ENCODE data around the gene SPATS2L. TPM values are rescaled to one million over a fixed set of nuclear protein-coding genes. Genes with fewer than 3 reads are reported as not detected.

The SPATS2L gene
- total RNA-seq, 2 donors from 2014 or later: 77.4 to 88.7 TPM

DNA sequence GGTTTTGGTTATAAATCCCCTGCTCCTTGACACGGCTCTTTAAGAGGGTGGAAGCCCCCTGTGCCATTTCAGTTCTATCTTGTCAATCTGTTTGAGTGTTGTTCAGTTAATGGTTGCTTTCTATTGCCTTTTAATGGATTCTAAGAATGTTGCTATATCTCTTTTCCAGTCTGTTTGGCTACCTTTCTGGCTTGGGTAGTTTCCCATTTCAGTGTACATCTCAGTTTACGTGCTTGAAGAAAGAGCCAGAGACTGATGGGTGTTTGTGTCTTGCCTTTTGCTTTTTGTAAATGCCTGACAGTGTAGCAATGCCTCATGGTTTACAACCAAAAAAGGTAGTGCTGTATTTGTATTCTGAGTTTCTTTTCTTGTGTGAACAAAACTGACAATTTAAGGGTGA, 45.3 kb downstream of the SPATS2L start:
- Histone ChIP-seq H3K4me1 (replicated peaks) (no peaks in the 10 kb centered on the region), H3K9me3 (no peaks in the 10 kb centered on the region), H3K27me3 (replicated peaks; ENCODE audit: insufficient read depth) (no peaks in the 10 kb centered on the region), H3K4me3 (no peak overlapping the region), H3K36me3 (no peaks in the 10 kb centered on the region), H3K27ac (peak overlapping the region; percentile 37 to 61)
- TF ChIP-seq, protein P1, sequence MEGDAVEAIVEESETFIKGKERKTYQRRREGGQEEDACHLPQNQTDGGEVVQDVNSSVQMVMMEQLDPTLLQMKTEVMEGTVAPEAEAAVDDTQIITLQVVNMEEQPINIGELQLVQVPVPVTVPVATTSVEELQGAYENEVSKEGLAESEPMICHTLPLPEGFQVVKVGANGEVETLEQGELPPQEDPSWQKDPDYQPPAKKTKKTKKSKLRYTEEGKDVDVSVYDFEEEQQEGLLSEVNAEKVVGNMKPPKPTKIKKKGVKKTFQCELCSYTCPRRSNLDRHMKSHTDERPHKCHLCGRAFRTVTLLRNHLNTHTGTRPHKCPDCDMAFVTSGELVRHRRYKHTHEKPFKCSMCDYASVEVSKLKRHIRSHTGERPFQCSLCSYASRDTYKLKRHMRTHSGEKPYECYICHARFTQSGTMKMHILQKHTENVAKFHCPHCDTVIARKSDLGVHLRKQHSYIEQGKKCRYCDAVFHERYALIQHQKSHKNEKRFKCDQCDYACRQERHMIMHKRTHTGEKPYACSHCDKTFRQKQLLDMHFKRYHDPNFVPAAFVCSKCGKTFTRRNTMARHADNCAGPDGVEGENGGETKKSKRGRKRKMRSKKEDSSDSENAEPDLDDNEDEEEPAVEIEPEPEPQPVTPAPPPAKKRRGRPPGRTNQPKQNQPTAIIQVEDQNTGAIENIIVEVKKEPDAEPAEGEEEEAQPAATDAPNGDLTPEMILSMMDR (IDR thresholded peaks at IDR 0.05): no peak
- peak; percentile 17 for TF ChIP-seq POLR2AphosphoS5 (IDR thresholded peaks at IDR 0.05)
- no peak for TF ChIP-seq POLR2A (IDR thresholded peaks at IDR 0.05)
- peak; percentile 21 for DNase-seq (ENCODE audit: low spot score)
- WGBS: 20% methylated on average over 2 of the region's 2 CpGs
- intact Hi-C loops (cut with DNase I): no loop called here

DNA sequence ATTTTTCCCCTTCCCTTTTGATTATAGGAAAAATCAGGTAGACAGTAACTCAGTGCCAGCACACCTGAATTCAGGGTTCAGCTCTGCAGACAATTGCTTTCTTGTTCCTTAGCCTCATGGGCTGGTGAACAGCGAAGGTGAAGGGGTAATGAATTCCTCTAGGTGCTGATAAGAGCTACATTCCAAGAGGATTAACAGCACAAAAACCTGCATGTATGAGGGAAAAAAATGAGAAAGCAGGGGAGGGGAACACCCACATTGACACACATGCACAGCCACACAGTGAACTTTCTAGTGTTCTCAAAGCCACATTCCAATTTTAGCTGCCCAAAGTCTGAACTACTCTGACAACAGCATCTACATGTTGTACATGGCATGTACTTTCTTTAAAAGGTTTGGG, 46.1 kb downstream of the SPATS2L start:
- intact Hi-C loops (cut with DNase I): no loop called here
- WGBS: 48% methylated on average over 1 of the region's 1 CpG

DNA sequence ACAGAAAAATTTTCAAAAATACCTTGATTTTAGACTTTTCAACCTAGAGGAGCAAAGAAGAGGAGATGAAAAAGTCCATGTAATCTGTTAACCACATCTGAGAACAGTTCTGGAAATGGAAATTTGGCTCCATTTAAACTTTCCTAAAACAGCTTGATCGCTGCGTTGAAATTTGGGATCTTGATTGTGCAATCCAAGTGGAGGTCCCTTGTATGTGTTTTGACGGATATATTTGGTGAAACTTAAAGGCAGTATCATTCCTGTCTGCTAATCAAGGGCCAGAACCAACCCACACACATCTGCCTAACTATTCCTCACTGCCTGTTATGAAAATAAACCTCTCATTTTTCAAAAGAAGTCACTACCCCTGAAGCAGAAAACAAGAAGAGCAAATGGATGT, 46.6 kb downstream of the SPATS2L start:
- WGBS: 58% methylated on average over 3 of the region's 3 CpGs
- Histone ChIP-seq H3K27me3 (replicated peaks; ENCODE audit: insufficient read depth) (no peaks in the 10 kb centered on the region), H3K4me1 (replicated peaks) (no peaks in the 10 kb centered on the region), H3K36me3 (no peaks in the 10 kb centered on the region), H3K27ac (peak overlapping the region in 1 of 2 donors; percentile 61), H3K9me3 (no peaks in the 10 kb centered on the region), H3K4me3 (no peak overlapping the region)
- no peak for TF ChIP-seq POLR2AphosphoS5 (IDR thresholded peaks at IDR 0.05)
- TF ChIP-seq, protein P1 (IDR thresholded peaks at IDR 0.05): no peak
- no peak for TF ChIP-seq POLR2A (IDR thresholded peaks at IDR 0.05)
- intact Hi-C loops (cut with DNase I): no loop called here
- no peak for DNase-seq (ENCODE audit: low spot score)

More for the DNA sequence above, 46.1 kb downstream of the SPATS2L start:
- no peak for DNase-seq (ENCODE audit: low spot score)
- TF ChIP-seq POLR2A (IDR thresholded peaks at IDR 0.05) (no peak), POLR2AphosphoS5 (IDR thresholded peaks at IDR 0.05) (no peak)
- TF ChIP-seq, protein P1 (IDR thresholded peaks at IDR 0.05): no peak
- H3K4me1 ChIP-seq (replicated peaks): no peaks in the 10 kb centered on the region
- H3K36me3 ChIP-seq: no peaks in the 10 kb centered on the region
- H3K27me3 ChIP-seq (replicated peaks; ENCODE audit: insufficient read depth): no peaks in the 10 kb centered on the region
- no peaks in the 10 kb centered on the region for H3K9me3 ChIP-seq
- no peak overlapping the region for H3K4me3 ChIP-seq
- peak overlapping the region in 1 of 2 donors; percentile 61 for H3K27ac ChIP-seq

DNA sequence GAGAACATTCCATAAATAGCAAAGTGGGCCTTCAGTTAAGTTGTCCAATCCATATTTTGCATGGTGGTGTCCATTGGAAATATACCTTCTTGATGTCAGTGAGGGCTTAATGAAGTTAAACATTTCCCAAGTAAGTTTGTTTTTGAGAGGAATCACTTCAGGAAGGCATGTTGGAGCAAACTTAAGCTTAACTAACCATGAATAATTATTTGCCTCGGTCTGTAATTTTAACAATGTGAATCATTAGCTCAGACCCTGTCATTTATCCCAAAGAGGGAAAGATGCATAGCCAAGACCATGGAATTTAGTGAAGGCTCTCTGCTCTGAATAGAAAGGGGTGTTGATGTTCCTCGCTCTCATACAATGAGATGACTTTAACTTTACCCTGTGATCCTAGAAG, 47.4 kb downstream of the SPATS2L start:
- 84% methylated on average over 2 of the region's 2 CpGs for WGBS
- no peaks in the 10 kb centered on the region for H3K4me1 ChIP-seq (replicated peaks)
- no peak overlapping the region for H3K27ac ChIP-seq
- intact Hi-C loops (cut with DNase I): no loop called here
- H3K27me3 ChIP-seq (replicated peaks; ENCODE audit: insufficient read depth): no peaks in the 10 kb centered on the region
- no peak overlapping the region for H3K4me3 ChIP-seq
- no peak for DNase-seq (ENCODE audit: low spot score)
- TF ChIP-seq POLR2AphosphoS5 (IDR thresholded peaks at IDR 0.05) (no peak), POLR2A (IDR thresholded peaks at IDR 0.05) (no peak)
- TF ChIP-seq, protein P1 (IDR thresholded peaks at IDR 0.05): no peak
- H3K9me3 ChIP-seq: no peaks in the 10 kb centered on the region
- no peaks in the 10 kb centered on the region for H3K36me3 ChIP-seq

DNA sequence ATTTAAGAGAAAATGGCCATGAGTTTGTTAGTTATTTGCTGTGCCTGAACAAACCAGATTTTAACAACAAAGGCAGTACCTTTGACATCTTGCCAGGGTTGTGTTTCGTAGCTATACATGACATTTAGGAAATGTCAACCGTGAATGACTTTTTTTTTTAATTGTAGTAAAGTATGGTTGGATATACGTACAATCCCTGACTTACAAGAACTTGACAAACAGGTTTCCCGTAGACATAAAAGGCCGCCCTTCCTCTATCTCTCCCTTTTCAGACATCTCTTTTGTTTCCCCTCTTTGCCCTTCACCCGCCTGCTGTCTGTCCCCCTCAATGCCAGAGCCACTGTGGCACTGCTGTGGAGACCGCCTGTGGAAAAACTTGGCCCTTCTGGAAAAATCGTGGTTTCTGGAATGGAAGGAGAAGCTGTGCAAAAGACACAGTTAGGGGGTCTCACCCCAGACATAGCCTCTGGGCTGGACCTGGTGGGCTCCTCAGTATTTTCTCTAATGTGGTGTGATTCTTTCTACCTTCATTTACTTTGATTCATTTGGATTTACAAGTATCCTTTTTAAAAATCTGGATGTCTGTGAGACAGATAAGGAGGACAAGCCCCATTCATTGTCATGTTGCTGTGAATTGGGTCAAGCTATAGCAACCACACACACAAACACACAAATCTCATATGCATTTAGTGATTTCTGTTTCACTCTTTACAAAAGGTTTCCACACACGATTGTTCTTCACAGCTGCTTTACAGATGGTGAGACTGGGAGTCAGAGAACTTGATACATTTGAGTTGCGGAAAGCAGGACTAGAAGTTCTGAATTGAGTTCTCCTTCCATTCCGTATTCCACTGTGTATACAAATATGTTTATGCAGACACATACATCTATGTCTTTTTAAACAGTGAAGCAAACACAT, 48.6 kb downstream of the SPATS2L start:
- Histone ChIP-seq H3K4me3 (no peak overlapping the region), H3K9me3 (no peaks in the 10 kb centered on the region), H3K36me3 (no peaks in the 10 kb centered on the region), H3K27ac (no peak overlapping the region), H3K4me1 (replicated peaks) (no peaks in the 10 kb centered on the region), H3K27me3 (replicated peaks; ENCODE audit: insufficient read depth) (no peaks in the 10 kb centered on the region)
- WGBS: 48% methylated on average over 11 of the region's 11 CpGs
- intact Hi-C loops (cut with DNase I): no loop called here
- no peak for DNase-seq (ENCODE audit: low spot score)
- TF ChIP-seq, protein P1 (IDR thresholded peaks at IDR 0.05): no peak
- TF ChIP-seq POLR2A (IDR thresholded peaks at IDR 0.05): no peak
- TF ChIP-seq POLR2AphosphoS5 (IDR thresholded peaks at IDR 0.05): no peak

All from prostate gland (tissue), 2 donors.